ENCODE data around the gene SCO2.

GRCh38 chr22:50574383-50574755, 49.0 kb upstream of the SCO2 start:
- no peak for TF ChIP-seq CTCF (conservative IDR thresholded peaks at IDR 0.05; ENCODE audit: low read depth, low read length)
- no peak for TF ChIP-seq ELK1 (IDR thresholded peaks at IDR 0.05; ENCODE audit: borderline replicate concordance, low read depth, low read length)
- TF ChIP-seq MXI1 (IDR thresholded peaks at IDR 0.05; ENCODE audit: borderline replicate concordance, low read depth, low read length): no peak
- TF ChIP-seq CHD1 (IDR thresholded peaks at IDR 0.05; ENCODE audit: low read depth, low read length): no peak
- no peak for TF ChIP-seq BHLHE40 (IDR thresholded peaks at IDR 0.05; ENCODE audit: low read depth, low read length)
- TF ChIP-seq POLR2A (IDR thresholded peaks at IDR 0.05; ENCODE audit: low read depth, low read length): no peak
- TF ChIP-seq RFX5 (IDR thresholded peaks at IDR 0.05; ENCODE audit: low read depth, low read length): no peak
- no peak for TF ChIP-seq RCOR1 (IDR thresholded peaks at IDR 0.05; ENCODE audit: insufficient replicate concordance, low read length)
- TF ChIP-seq USF2 (IDR thresholded peaks at IDR 0.05; ENCODE audit: low read depth, low read length): no peak
